Mesothelial cell of epicardium (in vitro differentiated cells): ENCODE data around the gene CYP2U1. TPM values are rescaled to one million over a fixed set of nuclear protein-coding genes. Genes with fewer than 3 reads are reported as not detected.

ENCODE experiments used
- DNase-seq, 2 experiments: peaks; one replicate each; pipeline ENCODE4 v3.0.0; 2021; ENCODE audit warnings: low spot score in 2 of 2; ENCODE audit not compliant: unreplicated experiment in 2 of 2
- H3K27ac Mint-ChIP-seq: 2 replicates; pipeline ENCODE4 v1.8.0; 2021; ENCODE audit warnings: mixed read lengths
- H3K27me3 Mint-ChIP-seq: 2 replicates; pipeline ENCODE4 v1.8.0; 2021; ENCODE audit warnings: low read depth, mixed read lengths
- H3K36me3 Mint-ChIP-seq: 2 replicates; pipeline ENCODE4 v1.8.0; 2021; ENCODE audit warnings: mixed read lengths
- H3K4me1 Mint-ChIP-seq: 2 replicates; pipeline ENCODE4 v1.8.0; 2021; ENCODE audit warnings: mixed read lengths
- H3K4me3 Mint-ChIP-seq: 2 replicates; pipeline ENCODE4 v1.8.0; 2021; ENCODE audit warnings: mild to moderate bottlenecking, moderate library complexity, mixed read lengths
- H3K9me3 Mint-ChIP-seq: 2 replicates; pipeline ENCODE4 v1.8.0; 2021; ENCODE audit warnings: mixed read lengths
- CTCF ChIP-seq: fragments of 200-600 bp; sonication (generic); IDR thresholded peaks from one replicate; pipeline ENCODE4 v1.5.0; 2021; ENCODE audit warnings: antibody characterized with exemption; ENCODE audit not compliant: unreplicated experiment
- total RNA-seq: library from RNA; stranded (reverse); gene quantifications from 3 replicates; pipeline ENCODE4 v1.2.1, GENCODE V29; 2021

The CYP2U1 gene
- total RNA-seq, 1 donor from 2014 or later, result 6.6 TPM

- Mint-ChIP-seq H3K27ac (peak within 1 kb of the TSS; percentile 96), H3K4me3 (peak within 1 kb of the TSS; percentile 95), H3K9me3 (no peaks in the 10 kb centered on the region), H3K36me3 (no peaks in the 10 kb centered on the region), H3K27me3 (no peaks in the 10 kb centered on the region), H3K4me1 (peaks cover 36% of the 10 kb centered on the region)
- no peak for TF ChIP-seq CTCF
- peak; percentile 88 to 92 for DNase-seq
Measured at GRCh38 chr4:107989537-107990386, 58.4 kb downstream of the CYP2U1 start, which contains the start of gene HADH. Gene HADH, plus strand, starts transcription at chr4:107989889. Its CDS starts 44 bp downstream, at chr4:107989933.

DNA sequence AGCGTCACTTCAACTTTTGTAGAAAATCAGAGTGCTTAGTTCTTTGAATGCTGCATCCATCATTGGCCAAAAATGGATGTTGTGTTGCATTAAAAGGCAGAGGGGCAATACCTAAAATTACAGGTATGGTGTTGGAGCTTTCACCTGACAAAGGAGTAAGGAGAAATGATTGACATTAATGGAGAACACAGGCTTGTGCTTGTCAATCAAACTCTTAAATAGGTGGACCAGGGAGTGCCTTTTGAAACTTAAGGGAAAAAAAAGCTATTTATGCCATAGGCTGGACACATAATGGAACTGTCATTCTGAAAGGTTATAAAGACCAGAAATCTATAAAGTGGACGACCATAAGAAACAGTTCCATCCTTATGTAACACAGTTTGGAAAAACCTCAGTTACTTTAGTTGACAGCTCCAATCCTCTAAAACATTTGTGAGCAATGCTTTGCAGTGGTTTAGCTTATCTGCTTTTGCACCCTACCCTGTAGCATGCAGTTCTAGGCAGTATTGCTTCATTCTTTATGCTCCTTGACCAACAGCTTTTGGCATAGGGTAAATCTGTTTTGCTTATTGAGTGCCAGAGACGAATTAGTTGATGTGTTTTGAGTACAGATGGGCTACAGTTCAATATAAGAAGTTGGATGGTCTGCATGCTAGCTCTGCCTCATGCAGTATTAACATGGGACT, 60.7 kb downstream of the CYP2U1 start:
- no peak for DNase-seq

DNA sequence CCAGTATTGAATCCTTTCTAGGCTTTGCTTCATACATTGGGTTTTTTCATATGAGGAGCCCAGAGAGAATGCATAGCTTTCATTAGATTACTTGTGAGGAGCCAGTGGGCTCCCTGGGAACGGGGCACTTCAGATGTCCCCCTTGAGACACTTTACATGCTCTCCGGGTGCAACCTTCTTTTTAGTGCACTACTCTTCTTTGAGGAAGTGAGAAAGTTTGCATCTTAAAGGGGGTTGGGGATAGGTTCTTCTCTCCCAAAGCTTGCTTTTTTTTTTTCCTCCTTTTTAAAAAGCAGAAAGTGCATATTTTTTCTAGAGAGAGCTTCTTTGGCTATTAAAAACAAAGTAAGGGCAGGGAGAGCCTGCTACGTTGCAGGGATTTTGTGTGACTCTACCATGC, 62.6 kb downstream of the CYP2U1 start:
- Mint-ChIP-seq H3K4me1 (peaks cover 42% of the 10 kb centered on the region), H3K27ac (no peak overlapping the region), H3K9me3 (no peaks in the 10 kb centered on the region), H3K4me3 (no peak overlapping the region), H3K36me3 (peaks cover 6% of the 10 kb centered on the region), H3K27me3 (no peaks in the 10 kb centered on the region)
- DNase-seq, result no peak
- no peak for TF ChIP-seq CTCF

More for the DNA sequence above, 60.7 kb downstream of the CYP2U1 start:
- no peak for TF ChIP-seq CTCF
- Mint-ChIP-seq H3K27ac (peak overlapping the region; percentile 37), H3K36me3 (peaks cover 3% of the 10 kb centered on the region), H3K4me1 (peaks cover 39% of the 10 kb centered on the region), H3K4me3 (no peak overlapping the region), H3K9me3 (no peaks in the 10 kb centered on the region), H3K27me3 (no peaks in the 10 kb centered on the region)

DNA sequence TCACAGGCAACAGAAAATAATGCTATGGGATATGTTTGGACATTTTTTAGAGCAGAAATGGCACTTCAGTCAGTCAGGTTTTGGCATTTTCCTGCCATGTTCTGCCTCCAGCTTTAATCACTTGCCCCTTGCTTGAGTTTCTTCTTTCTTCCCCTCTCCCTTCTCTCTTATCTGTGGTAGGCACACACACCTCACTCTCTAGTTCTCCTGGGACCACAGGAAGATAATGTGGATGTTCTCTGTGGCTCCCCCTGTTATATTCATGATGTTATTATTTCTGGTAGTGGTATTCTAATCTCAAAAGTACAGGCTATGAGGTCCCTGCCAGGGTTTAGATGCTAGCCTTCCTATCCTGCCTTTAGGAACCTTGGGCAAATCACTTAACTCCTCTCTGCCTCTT, 63.5 kb downstream of the CYP2U1 start:
- no peak for TF ChIP-seq CTCF
- no peaks in the 10 kb centered on the region for H3K27me3 Mint-ChIP-seq
- no peak overlapping the region for H3K27ac Mint-ChIP-seq
- H3K36me3 Mint-ChIP-seq, result peaks cover 7% of the 10 kb centered on the region
- H3K4me1 Mint-ChIP-seq, result peaks cover 37% of the 10 kb centered on the region
- no peaks in the 10 kb centered on the region for H3K9me3 Mint-ChIP-seq
- no peak overlapping the region for H3K4me3 Mint-ChIP-seq
- DNase-seq, result no peak

- Mint-ChIP-seq H3K27me3 (no peaks in the 10 kb centered on the region), H3K27ac (peak overlapping the region; percentile 17), H3K9me3 (no peaks in the 10 kb centered on the region), H3K4me1 (peaks cover 24% of the 10 kb centered on the region), H3K4me3 (no peak overlapping the region), H3K36me3 (peaks cover 24% of the 10 kb centered on the region)
- TF ChIP-seq CTCF, result no peak
- DNase-seq, result no peak
Measured at GRCh38 chr4:107996949-107997788, 65.8 kb downstream of the CYP2U1 start.
